ENCODE results near the gene SOAT2. TPM values are rescaled to one million over a fixed set of nuclear protein-coding genes. Genes with fewer than 3 reads are reported as not detected.

The SOAT2 gene, protein sequence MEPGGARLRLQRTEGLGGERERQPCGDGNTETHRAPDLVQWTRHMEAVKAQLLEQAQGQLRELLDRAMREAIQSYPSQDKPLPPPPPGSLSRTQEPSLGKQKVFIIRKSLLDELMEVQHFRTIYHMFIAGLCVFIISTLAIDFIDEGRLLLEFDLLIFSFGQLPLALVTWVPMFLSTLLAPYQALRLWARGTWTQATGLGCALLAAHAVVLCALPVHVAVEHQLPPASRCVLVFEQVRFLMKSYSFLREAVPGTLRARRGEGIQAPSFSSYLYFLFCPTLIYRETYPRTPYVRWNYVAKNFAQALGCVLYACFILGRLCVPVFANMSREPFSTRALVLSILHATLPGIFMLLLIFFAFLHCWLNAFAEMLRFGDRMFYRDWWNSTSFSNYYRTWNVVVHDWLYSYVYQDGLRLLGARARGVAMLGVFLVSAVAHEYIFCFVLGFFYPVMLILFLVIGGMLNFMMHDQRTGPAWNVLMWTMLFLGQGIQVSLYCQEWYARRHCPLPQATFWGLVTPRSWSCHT
- total RNA-seq, result not detected in 2 replicates
- polyA plus RNA-seq, result not detected in 2 replicates
- polyA plus RNA-seq (2011; cell fraction: cytosol; rRNA removed), result not detected in 2 replicates
- not detected in 2 replicates for polyA plus RNA-seq (2011; cell fraction: nucleus; rRNA removed)
- polyA plus RNA-seq (2012), result not detected in 2 replicates
- not detected in 2 replicates for polyA minus RNA-seq
- polyA minus RNA-seq (2011; cell fraction: cytosol; rRNA and poly(A)+ RNA removed), result not detected
- not detected in 2 replicates for polyA minus RNA-seq (2011; cell fraction: nucleus; rRNA and poly(A)+ RNA removed)
- percentile 10 among the genes with signal in this experiment for Bru-seq, nascent RNA
- not detected for BruChase-seq, experiment 1, labeled RNA remaining after a 6-hour chase
- percentile 4 among the genes with signal in this experiment for BruChase-seq, experiment 2, labeled RNA remaining after a 2-hour chase
- long read RNA-seq, result 0 reads

DNA sequence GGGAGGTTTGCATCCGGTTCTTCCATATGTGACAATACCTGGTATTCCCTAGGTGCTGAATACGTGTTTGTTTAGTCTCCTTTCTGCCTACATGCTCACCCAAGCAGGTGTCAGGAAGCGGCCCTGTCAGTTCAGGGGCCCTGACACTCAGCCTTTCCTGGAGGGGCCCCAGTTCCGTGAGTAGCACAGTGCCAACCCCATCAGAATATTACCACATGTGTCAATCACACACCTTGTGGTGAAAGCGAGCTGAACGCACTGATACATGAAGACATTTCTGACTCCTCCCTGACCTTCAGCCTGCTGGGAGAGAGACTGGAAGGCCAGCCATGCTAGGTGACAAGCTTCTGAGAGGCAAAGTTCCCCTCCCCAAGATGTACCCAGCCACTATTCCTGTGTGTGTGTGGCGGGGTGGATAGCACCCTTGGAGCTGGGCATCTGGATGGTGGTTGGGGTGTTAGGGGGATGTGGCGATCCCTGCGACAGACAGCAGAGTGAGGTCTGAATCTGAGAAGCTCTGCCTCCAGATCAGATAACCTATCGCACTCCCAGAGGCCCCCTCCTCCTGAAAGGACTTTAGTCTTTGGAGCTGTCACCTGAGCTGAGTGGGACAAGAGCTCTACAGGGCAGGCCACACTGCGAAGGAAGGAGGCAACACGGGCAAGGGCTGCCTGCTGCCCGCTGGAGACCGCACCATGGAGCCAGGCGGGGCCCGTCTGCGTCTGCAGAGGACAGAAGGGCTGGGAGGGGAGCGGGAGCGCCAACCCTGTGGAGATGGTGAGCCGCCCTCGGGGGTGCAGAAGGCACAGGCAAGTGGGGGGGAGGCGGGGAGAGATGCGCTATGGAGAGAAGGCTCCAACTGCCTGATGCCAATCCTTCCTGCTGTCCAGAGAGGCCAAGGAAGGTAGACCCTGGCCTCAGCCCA lies at the start of gene SOAT2:
SOAT2 (plus strand) TSS at position 604 of the 925 bp plus-strand sequence; CDS start at position 696, 92 bp downstream.
- no peak within 1 kb of the TSS for H3K4me2 ChIP-seq (ENCODE audit: insufficient read depth, low read length)
- peaks cover 13% of the 10 kb centered on the region for H3K4me1 ChIP-seq (ENCODE audit: control insufficient read depth, extremely low read depth, insufficient read depth, low read length)
- no peaks in the 10 kb centered on the region for H3K36me3 ChIP-seq (ENCODE audit: control insufficient read depth in 2 of 2, extremely low read depth in 1 of 2, insufficient read depth in 2 of 2, low read length in 2 of 2)
- H3K9me3 ChIP-seq (replicated peaks; ENCODE audit: control insufficient read depth, insufficient read depth, low read length), result no peaks in the 10 kb centered on the region
- dilution Hi-C loops (cut with MboI; ENCODE audit: extremely low pct_ligation_motif_present, low sequenced_read_pairs) (no loop called here), intact Hi-C loops (cut with micrococcal nuclease) (no loop called here)
- ChIA-PET POLR2A (interaction anchor here (0.6 kb wide), 1 partner anchor 45 kb away, joined by 3 read pairs; no protein-coding TSS in a partner anchor), CTCF (interaction anchor here (1.0 to 10.8 kb wide), 10 partner anchors 16 to 318 kb away, joined by 3 to 463 read pairs (median 8); partner anchors contain the start of gene SPRYD3)
- H3K4me3 ChIP-seq (replicated peaks in 1 of 3; ENCODE audit: insufficient read depth in 1 of 3, low read depth in 1 of 3, low read length in 3 of 3), result no peak within 1 kb of the TSS
- no peak within 1 kb of the TSS for H2AFZ ChIP-seq (ENCODE audit: low read depth, low read length)
- DNase-seq (ENCODE audit: low read depth, low spot score) (no peak), FAIRE-seq (peak; percentile 21)
- no peaks in the 10 kb centered on the region for H3K27me3 ChIP-seq (ENCODE audit: control insufficient read depth in 2 of 2, insufficient read depth in 2 of 2, low read length in 2 of 2)
- no TSS peak for BruUV-seq (replicated peaks)
- H3K9ac ChIP-seq (replicated peaks; ENCODE audit: extremely low read depth, insufficient read depth, low read length), result no peak within 1 kb of the TSS
- H3K79me2 ChIP-seq (ENCODE audit: control insufficient read depth, insufficient read depth, low read length), result no peaks in the 10 kb centered on the region
- H3K9me1 ChIP-seq (replicated peaks; ENCODE audit: control insufficient read depth, extremely low read depth, insufficient read depth, low read length), result no peaks in the 10 kb centered on the region
- TF ChIP-seq MYC (IDR thresholded peaks at IDR 0.05; ENCODE audit: low read depth, low read length) (no peak), FOS (IDR thresholded peaks at IDR 0.05; ENCODE audit: borderline replicate concordance, insufficient read depth, low read length) (no peak)
- H4K20me1 ChIP-seq (replicated peaks; ENCODE audit: control insufficient read depth, extremely low read depth, insufficient read depth, low read length), result no peaks in the 10 kb centered on the region
- no peak within 1 kb of the TSS for H3K27ac ChIP-seq (ENCODE audit: insufficient read depth, low read depth, low read length)

Data from endothelial cell of umbilical vein (primary cell).